Fibroblast of pulmonary artery (primary cell): ENCODE results near the gene NAALADL1.
A peak's percentile ranks its signal among the peaks of the same experiment; 100 is the strongest.

Experiments used
- DNase-seq: peaks from one replicate; pipeline ENCODE4 v3.0.0-alpha.2; 2010; ENCODE audit warnings: low read depth
- H3K4me3 ChIP-seq: replicated peaks from 2 replicates; pipeline ENCODE4 v1.5.1; 2011; ENCODE audit warnings: low read depth, mild to moderate bottlenecking, control low read depth, low read length, moderate library complexity
- TF ChIP-seq, protein P1 (sequence below): IDR thresholded peaks from 2 replicates; pipeline ENCODE4 v1.5.1; 2011; ENCODE audit warnings: mild to moderate bottlenecking, control low read depth, low read length, inconsistent platforms; ENCODE audit errors: missing control alignments

Gene NAALADL1

GRCh38 chr11:65053827-65054508, 4.4 kb downstream of the NAALADL1 start:
- H3K4me3 ChIP-seq, result no peak overlapping the region
- DNase-seq, result no peak
- TF ChIP-seq, protein P1, sequence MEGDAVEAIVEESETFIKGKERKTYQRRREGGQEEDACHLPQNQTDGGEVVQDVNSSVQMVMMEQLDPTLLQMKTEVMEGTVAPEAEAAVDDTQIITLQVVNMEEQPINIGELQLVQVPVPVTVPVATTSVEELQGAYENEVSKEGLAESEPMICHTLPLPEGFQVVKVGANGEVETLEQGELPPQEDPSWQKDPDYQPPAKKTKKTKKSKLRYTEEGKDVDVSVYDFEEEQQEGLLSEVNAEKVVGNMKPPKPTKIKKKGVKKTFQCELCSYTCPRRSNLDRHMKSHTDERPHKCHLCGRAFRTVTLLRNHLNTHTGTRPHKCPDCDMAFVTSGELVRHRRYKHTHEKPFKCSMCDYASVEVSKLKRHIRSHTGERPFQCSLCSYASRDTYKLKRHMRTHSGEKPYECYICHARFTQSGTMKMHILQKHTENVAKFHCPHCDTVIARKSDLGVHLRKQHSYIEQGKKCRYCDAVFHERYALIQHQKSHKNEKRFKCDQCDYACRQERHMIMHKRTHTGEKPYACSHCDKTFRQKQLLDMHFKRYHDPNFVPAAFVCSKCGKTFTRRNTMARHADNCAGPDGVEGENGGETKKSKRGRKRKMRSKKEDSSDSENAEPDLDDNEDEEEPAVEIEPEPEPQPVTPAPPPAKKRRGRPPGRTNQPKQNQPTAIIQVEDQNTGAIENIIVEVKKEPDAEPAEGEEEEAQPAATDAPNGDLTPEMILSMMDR, result no peak

- no peak overlapping the region for H3K4me3 ChIP-seq
- no peak for DNase-seq
Measured at GRCh38 chr11:65051398-65051858, 6.9 kb downstream of the NAALADL1 start.

DNA sequence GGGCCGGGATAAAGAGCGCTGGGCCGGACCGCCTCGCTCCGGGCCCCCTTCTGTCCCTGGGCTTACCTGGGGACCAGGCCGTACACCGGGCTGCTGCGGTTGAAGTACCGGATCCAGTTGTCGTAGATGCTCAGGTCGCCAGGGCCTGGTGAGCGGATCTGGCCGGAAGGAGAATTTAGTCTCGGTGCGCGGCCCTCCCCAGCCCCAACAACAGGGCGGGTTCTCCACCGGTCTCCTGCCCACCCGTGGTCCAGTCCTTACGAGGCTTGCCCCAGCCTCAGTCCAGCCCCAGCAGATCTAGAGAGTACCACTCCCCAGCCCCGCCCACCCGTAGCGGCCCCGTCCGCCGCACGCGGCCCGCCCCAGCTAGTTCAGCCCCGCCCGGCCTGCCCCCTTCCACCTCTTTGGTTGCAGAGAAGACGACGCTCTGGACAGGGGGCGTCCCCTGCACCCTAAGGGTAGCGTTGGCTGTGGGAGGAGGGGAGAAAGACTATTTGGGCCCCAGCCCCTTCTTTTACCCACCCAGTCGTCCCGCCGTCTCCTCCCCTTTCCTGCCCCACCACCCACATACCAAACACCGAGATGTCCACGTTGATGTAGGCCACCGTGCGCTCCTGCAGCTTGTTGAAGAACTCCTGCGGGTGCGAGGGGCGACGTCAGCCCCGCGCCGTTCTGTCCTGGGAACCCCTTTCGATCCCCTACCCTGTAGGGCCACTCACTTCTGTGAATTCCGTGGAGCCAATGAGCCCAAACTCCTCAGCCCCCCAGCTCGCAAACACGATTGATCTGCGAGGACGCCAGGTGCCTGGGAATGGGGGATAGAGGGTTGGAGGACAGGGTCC, 10.6 kb downstream of the NAALADL1 start:
- H3K4me3 ChIP-seq, result peak overlapping the region; percentile 48
- DNase-seq, result no peak
- TF ChIP-seq, protein P1, result no peak

More at GRCh38 chr11:65051398-65051858, 6.9 kb downstream of the NAALADL1 start:
- TF ChIP-seq, protein P1, result no peak

DNA sequence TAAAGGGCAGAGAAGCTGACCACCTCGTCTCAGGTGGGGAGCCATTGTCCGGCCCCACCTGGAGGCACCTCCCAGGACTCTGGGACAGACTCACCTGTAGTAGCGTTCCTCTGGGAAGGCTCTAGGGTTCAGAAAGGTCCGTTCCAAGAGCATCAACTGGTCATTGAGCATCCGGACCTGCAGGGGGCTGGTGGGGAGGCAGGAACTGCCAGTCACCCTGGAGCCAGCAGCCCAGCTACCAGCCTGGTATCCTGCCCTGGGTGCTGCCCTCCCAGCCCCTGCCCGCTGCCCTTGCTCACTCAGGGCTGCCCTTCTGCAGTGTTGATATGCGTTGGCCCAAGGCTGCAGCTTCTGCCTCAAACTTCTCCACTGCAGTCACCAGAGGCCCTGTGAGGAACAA, 12.6 kb downstream of the NAALADL1 start:
- TF ChIP-seq, protein P1, result no peak
- DNase-seq, result no peak
- no peak overlapping the region for H3K4me3 ChIP-seq

DNA sequence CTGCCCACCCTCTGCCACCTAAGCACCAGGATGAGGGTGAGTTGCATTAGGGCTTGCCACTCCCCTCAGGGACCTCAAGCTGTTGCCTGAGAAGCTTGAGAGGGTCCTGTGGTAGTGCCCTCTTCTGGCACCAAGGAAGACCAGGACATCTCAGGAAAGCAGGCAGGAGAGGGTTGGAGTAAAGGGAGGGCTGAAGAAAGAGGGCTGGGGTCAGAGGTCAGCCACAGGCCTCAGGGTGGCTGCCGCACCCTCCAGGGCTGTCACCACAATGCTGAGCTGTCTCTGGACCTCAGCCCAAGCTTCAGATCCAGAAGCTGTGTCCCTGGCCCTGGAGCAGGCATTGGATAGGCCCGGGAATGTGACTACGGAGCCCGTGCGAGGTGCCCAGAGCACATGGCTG, 13.3 kb downstream of the NAALADL1 start:
- no peak overlapping the region for H3K4me3 ChIP-seq
- DNase-seq, result no peak
- TF ChIP-seq, protein P1, result no peak

DNA sequence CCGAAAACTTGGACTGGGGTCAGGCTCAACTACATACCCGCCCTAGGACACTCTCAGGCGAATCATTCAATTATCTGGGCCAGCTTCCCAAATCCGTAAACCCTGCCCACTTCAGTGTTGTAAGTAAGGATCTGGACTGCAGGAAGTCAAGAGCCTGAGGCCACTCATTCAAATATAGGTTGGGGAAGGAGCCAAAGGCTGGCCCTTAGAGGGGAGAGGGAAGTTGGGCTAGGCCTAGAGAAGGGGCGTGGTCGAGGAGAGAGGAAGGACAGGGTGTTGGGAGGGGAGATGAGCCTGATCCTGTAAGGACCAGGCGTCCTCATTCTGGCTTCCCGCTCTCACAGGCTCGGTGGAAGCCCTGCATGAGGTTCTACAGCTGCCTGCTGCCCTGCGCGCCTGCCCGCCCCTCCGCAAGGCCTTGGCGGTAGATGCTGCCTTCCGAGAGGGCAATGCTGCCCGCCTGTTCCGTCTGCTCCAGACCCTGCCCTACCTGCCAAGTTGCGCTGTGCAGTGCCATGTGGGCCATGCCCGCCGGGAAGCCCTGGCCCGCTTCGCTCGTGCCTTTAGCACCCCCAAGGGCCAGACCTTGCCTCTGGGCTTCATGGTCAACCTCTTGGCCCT, 14.4 kb downstream of the NAALADL1 start:
- peak; percentile 31 for DNase-seq
- no peak overlapping the region for H3K4me3 ChIP-seq
- TF ChIP-seq, protein P1, result no peak
